K562 (cell line): ENCODE results near the gene TMCC1. TPM values are rescaled to one million over a fixed set of nuclear protein-coding genes. Genes with fewer than 3 reads are reported as not detected.

Experiments
- DNMT1 ChIP-seq: fragments of 450-650 bp; IDR thresholded peaks from 2 replicates; pipeline ENCODE4 v1.6.1; 2016; ENCODE audit warnings: antibody characterized with exemption, mild to moderate bottlenecking
- ETV1 ChIP-seq: fragments of 450-650 bp; conservative IDR thresholded peaks from 2 replicates; pipeline ENCODE4 v1.6.1; 2016; ENCODE audit warnings: missing genetic modification characterization, control low read depth, low read depth, missing compliant biosample characterization
- FOXM1 ChIP-seq, 2 experiments: fragments of 450-650 bp in 1 of 2; sonication (generic) in 1 of 2; formaldehyde crosslinking in 1 of 2; IDR thresholded peaks; 2 replicates each; pipeline versions ENCODE4 v1.6.1 to v1.9.0; 2017 to 2022; ENCODE audit warnings: low read depth in 2 of 2, mild to moderate bottlenecking in 2 of 2, missing genetic modification reagents in 1 of 2, moderate library complexity in 1 of 2
- HNRNPH1 ChIP-seq: fragments of 200-400 bp; formaldehyde crosslinking; optimal IDR thresholded peaks from 2 replicates; pipeline ENCODE3; 2017; ENCODE audit warnings: low read depth, mild to moderate bottlenecking, low read length, moderate library complexity
- MYNN ChIP-seq, 2 experiments: sonication (generic); formaldehyde crosslinking in 1 of 2; IDR thresholded peaks; 2 replicates each; pipeline versions ENCODE4 v1.5.0 to v1.6.1; 2016 to 2020; ENCODE audit warnings: antibody characterized with exemption in 1 of 2, missing genetic modification reagents in 1 of 2
- NR4A1 ChIP-seq, 2 experiments: fragments of 250-450 bp in 1 of 2; fragments of 450-650 bp in 1 of 2; sonication (Bioruptor Pico) in 1 of 2; IDR thresholded peaks; 2 replicates each; pipeline versions ENCODE4 v1.4.0 to v1.6.1; 2016 to 2020; ENCODE audit warnings: mild to moderate bottlenecking in 2 of 2, missing compliant biosample characterization in 1 of 2, missing genetic modification characterization in 1 of 2, moderate library complexity in 1 of 2
- RNF2 ChIP-seq: sonication (generic); IDR thresholded peaks from 2 replicates; pipeline ENCODE4 v1.6.1; 2016
- SAFB2 ChIP-seq: fragments of 200-400 bp; formaldehyde crosslinking; IDR thresholded peaks from 2 replicates; pipeline ENCODE4 v1.6.1; 2018; ENCODE audit warnings: borderline replicate concordance, low read length, low read depth, moderate library complexity; ENCODE audit not compliant: severe bottlenecking
- TBP ChIP-seq: optimal IDR thresholded peaks from 2 replicates; pipeline ENCODE3; 2011; ENCODE audit warnings: low read depth, low read length, improper control_type of control experiment
- TCF7 ChIP-seq: sonication (generic); IDR thresholded peaks from 2 replicates; pipeline ENCODE4 v1.6.1; 2016; ENCODE audit warnings: antibody characterized with exemption, borderline replicate concordance
- TOE1 ChIP-seq, 2 experiments: fragments of 450-650 bp in 1 of 2; sonication (generic) in 1 of 2; formaldehyde crosslinking in 1 of 2; IDR thresholded peaks; 2 replicates each; pipeline versions ENCODE4 v1.7.1 to v1.8.0; 2016 to 2022; ENCODE audit warnings: borderline replicate concordance in 2 of 2, mild to moderate bottlenecking in 2 of 2, antibody characterized with exemption in 1 of 2, inconsistent platforms in 1 of 2, low read depth in 1 of 2, missing genetic modification reagents in 1 of 2, moderate library complexity in 1 of 2
- YY1 ChIP-seq, 3 experiments: IDR thresholded peaks; 2 replicates each; pipeline ENCODE4 v1.6.1; 2011; ENCODE audit warnings: low read length in 2 of 3, mild to moderate bottlenecking in 2 of 3, moderate library complexity in 2 of 3, borderline replicate concordance in 1 of 3, control low read depth in 1 of 3, low read depth in 1 of 3; ENCODE audit not compliant: insufficient read depth in 3 of 3, insufficient replicate concordance in 2 of 3, control insufficient read depth in 1 of 3, insufficient read length in 1 of 3; ENCODE audit errors: extremely low read depth in 1 of 3
- polyA plus RNA-seq, 8 experiments: library from polyadenylated mRNA; depleted of rRNA in 4 of 8; stranded (reverse) in 5 of 8; unstranded in 3 of 8; fragments of >200 nt; fragmentation: Nextera tagmentation in 2 of 8; fragmentation: Illumina TruSeq in 1 of 8; extraction: Ambion mirVana in 2 of 8; extraction: Trizol in 1 of 8; gene quantifications; 2 replicates each; pipeline versions ENCODE4 v1.2.1 to v1.2.3, GENCODE V29; 2011 to 2014; ENCODE audit warnings: inconsistent platforms in 1 of 8, missing spikeins in 1 of 8
- total RNA-seq, 7 experiments: library from RNA; depleted of rRNA in 6 of 7; stranded (reverse); fragments of >200 nt in 6 of 7; fragmentation: Illumina TruSeq in 2 of 7; extraction: Trizol in 2 of 7; gene quantifications; 2 replicates each; pipeline versions ENCODE4 v1.2.1 to v1.2.3, GENCODE V29; 2011 to 2021; ENCODE audit warnings: low replicate concordance in 1 of 7
- TF ChIP-seq, protein P1 (sequence below): fragments of 250-450 bp; sonication (Bioruptor Pico); IDR thresholded peaks from 2 replicates; pipeline ENCODE4 v1.8.0; 2021; ENCODE audit warnings: borderline replicate concordance, mild to moderate bottlenecking, moderate library complexity; ENCODE audit not compliant: poor library complexity, severe bottlenecking
- TF ChIP-seq, protein P2 (sequence below): fragments of 250-450 bp; sonication (Bioruptor Pico); IDR thresholded peaks from 2 replicates; pipeline ENCODE4 v1.8.0; 2021; ENCODE audit warnings: mild to moderate bottlenecking, moderate library complexity
- TF ChIP-seq, protein P3 (sequence below): fragments of 200-400 bp; formaldehyde crosslinking; IDR thresholded peaks from 2 replicates; pipeline ENCODE4 v1.6.1; 2017; ENCODE audit warnings: mild to moderate bottlenecking, low read depth, low read length, moderate library complexity
- TF ChIP-seq, protein P4 (sequence below): fragments of 450-650 bp; formaldehyde crosslinking; IDR thresholded peaks from 2 replicates; pipeline ENCODE4 v1.4.0; 2022; ENCODE audit warnings: missing genetic modification characterization

Gene TMCC1
- total and polyA plus RNA-seq, 9 of the 15 experiments (the other 6 are each of a cell fraction or from before 2014, with no cell fraction given) = 0.89 to 8.7 (median 4.0) TPM

DNA sequence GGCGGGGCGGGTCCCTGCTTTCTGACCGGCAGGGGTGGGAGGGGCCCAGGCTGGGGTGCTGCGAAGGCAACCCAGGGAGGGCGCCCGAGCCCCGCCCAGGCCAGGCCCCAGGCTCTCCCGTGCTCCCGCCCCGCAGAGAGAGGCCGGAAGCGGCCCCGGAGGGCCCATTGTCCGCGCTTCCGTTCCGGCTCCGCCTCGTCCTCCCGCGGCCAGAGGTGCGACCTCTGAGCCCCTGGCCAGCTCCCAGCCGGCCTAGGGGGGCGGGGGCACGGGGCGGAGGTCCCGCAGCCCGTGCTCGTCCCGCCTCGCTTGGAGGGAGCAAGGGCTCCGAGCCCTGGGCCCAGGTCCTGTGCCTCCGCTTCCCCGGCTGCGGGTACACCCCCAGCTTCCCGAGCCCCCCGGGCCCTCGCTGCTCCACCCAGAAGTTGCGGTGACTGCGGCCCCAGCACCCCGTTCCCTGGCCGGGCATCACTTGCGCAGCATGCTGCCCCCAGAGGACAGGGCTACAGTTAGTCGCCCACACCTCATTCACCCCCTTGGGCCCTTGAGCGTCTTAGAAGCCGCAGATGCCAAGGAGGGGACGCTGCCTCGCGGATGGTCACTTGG lies 266.7 kb downstream of the TMCC1 start (continued):
- TF ChIP-seq, protein P1, sequence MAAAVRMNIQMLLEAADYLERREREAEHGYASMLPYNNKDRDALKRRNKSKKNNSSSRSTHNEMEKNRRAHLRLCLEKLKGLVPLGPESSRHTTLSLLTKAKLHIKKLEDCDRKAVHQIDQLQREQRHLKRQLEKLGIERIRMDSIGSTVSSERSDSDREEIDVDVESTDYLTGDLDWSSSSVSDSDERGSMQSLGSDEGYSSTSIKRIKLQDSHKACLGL (CRISPR knock-in tag) = no peak
- TF ChIP-seq TBP (no peak), SAFB2 (no peak), FOXM1 (IDR thresholded peaks at IDR 0.05; ENCODE audit: low read depth) (no peak), FOXM1 (CRISPR knock-in tag; IDR thresholded peaks at IDR 0.05; ENCODE audit: low read depth) (no peak), YY1 (IDR thresholded peaks at IDR 0.05; ENCODE audit: borderline replicate concordance in 1 of 3, control insufficient read depth in 1 of 3, extremely low read depth in 1 of 3, insufficient read depth in 3 of 3, insufficient read length in 1 of 3, insufficient replicate concordance in 2 of 3, low read depth in 1 of 3, low read length in 2 of 3) (peak in 2 of 3 experiments; percentile 26 to 37), MYNN (IDR thresholded peaks at IDR 0.05) (no peak), MYNN (CRISPR knock-in tag; IDR thresholded peaks at IDR 0.05) (no peak), DNMT1 (no peak), TCF7 (no peak), HNRNPH1 (no peak), ETV1 (tag) (peak; percentile 62; the same call in 1 of the 2 replicates), TOE1 (IDR thresholded peaks at IDR 0.05; ENCODE audit: borderline replicate concordance) (no peak), TOE1 (CRISPR knock-in tag; IDR thresholded peaks at IDR 0.05; ENCODE audit: borderline replicate concordance, low read depth) (no peak), NR4A1 (CRISPR knock-in tag; IDR thresholded peaks at IDR 0.05) (no peak), NR4A1 (tag; IDR thresholded peaks at IDR 0.05) (no peak), RNF2 (no peak)
- TF ChIP-seq, protein P2, sequence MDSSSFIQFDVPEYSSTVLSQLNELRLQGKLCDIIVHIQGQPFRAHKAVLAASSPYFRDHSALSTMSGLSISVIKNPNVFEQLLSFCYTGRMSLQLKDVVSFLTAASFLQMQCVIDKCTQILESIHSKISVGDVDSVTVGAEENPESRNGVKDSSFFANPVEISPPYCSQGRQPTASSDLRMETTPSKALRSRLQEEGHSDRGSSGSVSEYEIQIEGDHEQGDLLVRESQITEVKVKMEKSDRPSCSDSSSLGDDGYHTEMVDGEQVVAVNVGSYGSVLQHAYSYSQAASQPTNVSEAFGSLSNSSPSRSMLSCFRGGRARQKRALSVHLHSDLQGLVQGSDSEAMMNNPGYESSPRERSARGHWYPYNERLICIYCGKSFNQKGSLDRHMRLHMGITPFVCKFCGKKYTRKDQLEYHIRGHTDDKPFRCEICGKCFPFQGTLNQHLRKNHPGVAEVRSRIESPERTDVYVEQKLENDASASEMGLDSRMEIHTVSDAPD (CRISPR knock-in tag) = no peak
- TF ChIP-seq, protein P3, sequence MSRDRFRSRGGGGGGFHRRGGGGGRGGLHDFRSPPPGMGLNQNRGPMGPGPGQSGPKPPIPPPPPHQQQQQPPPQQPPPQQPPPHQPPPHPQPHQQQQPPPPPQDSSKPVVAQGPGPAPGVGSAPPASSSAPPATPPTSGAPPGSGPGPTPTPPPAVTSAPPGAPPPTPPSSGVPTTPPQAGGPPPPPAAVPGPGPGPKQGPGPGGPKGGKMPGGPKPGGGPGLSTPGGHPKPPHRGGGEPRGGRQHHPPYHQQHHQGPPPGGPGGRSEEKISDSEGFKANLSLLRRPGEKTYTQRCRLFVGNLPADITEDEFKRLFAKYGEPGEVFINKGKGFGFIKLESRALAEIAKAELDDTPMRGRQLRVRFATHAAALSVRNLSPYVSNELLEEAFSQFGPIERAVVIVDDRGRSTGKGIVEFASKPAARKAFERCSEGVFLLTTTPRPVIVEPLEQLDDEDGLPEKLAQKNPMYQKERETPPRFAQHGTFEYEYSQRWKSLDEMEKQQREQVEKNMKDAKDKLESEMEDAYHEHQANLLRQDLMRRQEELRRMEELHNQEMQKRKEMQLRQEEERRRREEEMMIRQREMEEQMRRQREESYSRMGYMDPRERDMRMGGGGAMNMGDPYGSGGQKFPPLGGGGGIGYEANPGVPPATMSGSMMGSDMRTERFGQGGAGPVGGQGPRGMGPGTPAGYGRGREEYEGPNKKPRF = no peak
- TF ChIP-seq, protein P4, sequence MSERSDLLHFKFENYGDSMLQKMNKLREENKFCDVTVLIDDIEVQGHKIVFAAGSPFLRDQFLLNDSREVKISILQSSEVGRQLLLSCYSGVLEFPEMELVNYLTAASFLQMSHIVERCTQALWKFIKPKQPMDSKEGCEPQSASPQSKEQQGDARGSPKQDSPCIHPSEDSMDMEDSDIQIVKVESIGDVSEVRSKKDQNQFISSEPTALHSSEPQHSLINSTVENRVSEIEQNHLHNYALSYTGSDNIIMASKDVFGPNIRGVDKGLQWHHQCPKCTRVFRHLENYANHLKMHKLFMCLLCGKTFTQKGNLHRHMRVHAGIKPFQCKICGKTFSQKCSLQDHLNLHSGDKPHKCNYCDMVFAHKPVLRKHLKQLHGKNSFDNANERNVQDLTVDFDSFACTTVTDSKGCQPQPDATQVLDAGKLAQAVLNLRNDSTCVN (CRISPR knock-in tag) = no peak
